Karpas-422 (cell line): ENCODE results near the gene OPN4. TPM values are rescaled to one million over a fixed set of nuclear protein-coding genes. Genes with fewer than 3 reads are reported as not detected.

ENCODE experiments used
- DNase-seq: peaks from one replicate; pipeline ENCODE4 v3.0.0-alpha.2; 2015
- H2AFZ ChIP-seq: fragments of 200-600 bp; sonication (generic); 2 replicates; pipeline ENCODE4 v1.6.1; 2014; ENCODE audit warnings: antibody characterized with exemption, low read length, mixed read lengths
- H3K27ac ChIP-seq: fragments of 200-600 bp; sonication (generic); 2 replicates; pipeline ENCODE4 v1.5.1; 2014; ENCODE audit warnings: mild to moderate bottlenecking, low read length, moderate library complexity
- H3K27me3 ChIP-seq: fragments of 200-600 bp; sonication (generic); 2 replicates; pipeline ENCODE4 v1.6.1; 2014; ENCODE audit warnings: low read length, mixed read lengths
- H3K36me3 ChIP-seq: fragments of 200-600 bp; sonication (generic); 2 replicates; pipeline ENCODE4 v1.6.1; 2014; ENCODE audit warnings: low read length, mixed read lengths; ENCODE audit not compliant: insufficient read depth
- H3K4me1 ChIP-seq: fragments of 200-600 bp; sonication (generic); 2 replicates; pipeline ENCODE4 v1.6.1; 2014; ENCODE audit warnings: mild to moderate bottlenecking, low read length, mixed read lengths
- H3K4me2 ChIP-seq: fragments of 200-600 bp; sonication (generic); 2 replicates; pipeline ENCODE4 v1.6.1; 2014; ENCODE audit warnings: low read length, low read depth, mild to moderate bottlenecking; ENCODE audit not compliant: poor library complexity, severe bottlenecking
- H3K4me3 ChIP-seq: fragments of 200-600 bp; sonication (generic); 2 replicates; pipeline ENCODE4 v1.5.1; 2014; ENCODE audit warnings: mild to moderate bottlenecking, antibody characterized with exemption, low read length, mixed read lengths
- H3K79me2 ChIP-seq: fragments of 200-600 bp; sonication (generic); 2 replicates; pipeline ENCODE4 v1.6.1; 2014; ENCODE audit warnings: mild to moderate bottlenecking, low read length, mixed read lengths
- H3K9ac ChIP-seq: fragments of 200-600 bp; sonication (generic); 2 replicates; pipeline ENCODE4 v1.6.0; 2014; ENCODE audit warnings: low read length
- H3K9me2 ChIP-seq: fragments of 200-600 bp; sonication (generic), shearing (Covaris generic); replicated peaks from 2 replicates; pipeline ENCODE4 v1.6.0; 2014; ENCODE audit warnings: mild to moderate bottlenecking, low read length, moderate library complexity; ENCODE audit not compliant: insufficient read depth
- H3K9me3 ChIP-seq: fragments of 300-700, 200-600 bp; sonication (generic); 2 replicates; pipeline ENCODE4 v1.6.1; 2014; ENCODE audit warnings: low read length, mixed read lengths
- H4K20me1 ChIP-seq: fragments of 200-600 bp; sonication (generic); 2 replicates; pipeline ENCODE4 v1.6.1; 2014; ENCODE audit warnings: mild to moderate bottlenecking, antibody characterized with exemption, low read length, low read depth; ENCODE audit not compliant: insufficient read depth
- total RNA-seq: library from RNA; depleted of rRNA; stranded (reverse); fragments of >200 nt; shearing (Covaris generic); gene quantifications from 2 replicates; pipeline ENCODE4 v1.2.3, GENCODE V29; 2014; ENCODE audit warnings: low replicate concordance

The OPN4 gene
- total RNA-seq, 1 experiment from 2014 or later, result not detected

GRCh38 chr10:86662186-86663045, 8.1 kb downstream of the OPN4 start:
- H2AFZ ChIP-seq, result no peak overlapping the region
- H3K9ac ChIP-seq, result no peak overlapping the region
- H3K4me3 ChIP-seq, result no peak overlapping the region
- peaks cover 20% of the 10 kb centered on the region for H3K4me1 ChIP-seq
- no peak overlapping the region for H3K27ac ChIP-seq
- H3K27me3 ChIP-seq, result no peaks in the 10 kb centered on the region
- no peak overlapping the region for H3K4me2 ChIP-seq
- H3K9me3 ChIP-seq, result no peaks in the 10 kb centered on the region
- no peaks in the 10 kb centered on the region for H3K9me2 ChIP-seq
- H3K79me2 ChIP-seq, result no peaks in the 10 kb centered on the region
- no peaks in the 10 kb centered on the region for H4K20me1 ChIP-seq
- no peak for DNase-seq
- no peaks in the 10 kb centered on the region for H3K36me3 ChIP-seq

GRCh38 chr10:86663046-86663345, 8.6 kb downstream of the OPN4 start:
- H4K20me1 ChIP-seq, result no peaks in the 10 kb centered on the region
- no peaks in the 10 kb centered on the region for H3K36me3 ChIP-seq
- DNase-seq, result no peak
- no peak overlapping the region for H2AFZ ChIP-seq
- no peak overlapping the region for H3K4me2 ChIP-seq
- no peak overlapping the region for H3K27ac ChIP-seq
- no peaks in the 10 kb centered on the region for H3K27me3 ChIP-seq
- H3K9me2 ChIP-seq, result no peaks in the 10 kb centered on the region
- H3K79me2 ChIP-seq, result no peaks in the 10 kb centered on the region
- peaks cover 26% of the 10 kb centered on the region for H3K4me1 ChIP-seq
- no peaks in the 10 kb centered on the region for H3K9me3 ChIP-seq
- H3K4me3 ChIP-seq, result no peak overlapping the region
- H3K9ac ChIP-seq, result no peak overlapping the region

DNA sequence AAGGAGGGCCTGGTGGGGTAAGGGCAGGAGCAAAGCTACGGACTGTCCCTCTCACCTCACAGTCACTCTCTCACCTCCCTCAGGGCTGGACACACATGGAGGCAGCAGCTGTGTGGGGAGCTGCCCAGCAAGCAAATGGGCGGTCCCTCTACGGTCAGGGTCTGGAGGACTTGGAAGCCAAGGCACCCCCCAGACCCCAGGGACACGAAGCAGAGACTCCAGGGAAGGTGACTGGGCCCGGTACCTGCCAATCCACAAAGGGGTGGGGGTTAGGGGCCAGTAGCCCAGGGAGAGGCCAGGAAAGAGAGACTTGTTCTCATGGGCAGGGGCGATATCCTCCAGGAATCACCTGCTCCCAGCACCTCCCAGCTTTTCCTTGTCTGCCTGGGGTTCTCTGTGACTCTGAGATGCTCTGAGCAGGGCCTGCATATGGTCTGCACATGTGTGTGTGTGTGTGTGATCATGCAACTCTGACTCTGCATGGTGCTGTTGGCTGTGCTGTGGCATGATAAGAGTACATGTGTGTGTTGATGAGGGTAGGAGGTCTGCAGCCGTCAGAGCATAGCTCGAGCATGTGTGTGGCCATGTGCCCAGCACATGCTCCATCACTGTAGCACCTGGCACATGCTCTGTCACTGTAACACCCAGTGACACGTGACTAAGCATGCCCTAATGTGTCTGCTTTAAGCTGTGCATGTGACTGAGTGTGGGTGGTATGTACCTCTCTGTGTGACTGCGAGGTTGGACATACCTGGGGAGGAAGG, 9.4 kb downstream of the OPN4 start:
- Histone ChIP-seq H3K79me2 (no peaks in the 10 kb centered on the region), H3K4me1 (peaks cover 33% of the 10 kb centered on the region), H2AFZ (no peak overlapping the region), H3K36me3 (no peaks in the 10 kb centered on the region), H3K9ac (no peak overlapping the region), H3K9me2 (no peaks in the 10 kb centered on the region), H3K27me3 (no peaks in the 10 kb centered on the region), H3K4me2 (no peak overlapping the region), H4K20me1 (no peaks in the 10 kb centered on the region), H3K9me3 (no peaks in the 10 kb centered on the region), H3K27ac (no peak overlapping the region), H3K4me3 (no peak overlapping the region)
- DNase-seq, result peak; percentile 42

DNA sequence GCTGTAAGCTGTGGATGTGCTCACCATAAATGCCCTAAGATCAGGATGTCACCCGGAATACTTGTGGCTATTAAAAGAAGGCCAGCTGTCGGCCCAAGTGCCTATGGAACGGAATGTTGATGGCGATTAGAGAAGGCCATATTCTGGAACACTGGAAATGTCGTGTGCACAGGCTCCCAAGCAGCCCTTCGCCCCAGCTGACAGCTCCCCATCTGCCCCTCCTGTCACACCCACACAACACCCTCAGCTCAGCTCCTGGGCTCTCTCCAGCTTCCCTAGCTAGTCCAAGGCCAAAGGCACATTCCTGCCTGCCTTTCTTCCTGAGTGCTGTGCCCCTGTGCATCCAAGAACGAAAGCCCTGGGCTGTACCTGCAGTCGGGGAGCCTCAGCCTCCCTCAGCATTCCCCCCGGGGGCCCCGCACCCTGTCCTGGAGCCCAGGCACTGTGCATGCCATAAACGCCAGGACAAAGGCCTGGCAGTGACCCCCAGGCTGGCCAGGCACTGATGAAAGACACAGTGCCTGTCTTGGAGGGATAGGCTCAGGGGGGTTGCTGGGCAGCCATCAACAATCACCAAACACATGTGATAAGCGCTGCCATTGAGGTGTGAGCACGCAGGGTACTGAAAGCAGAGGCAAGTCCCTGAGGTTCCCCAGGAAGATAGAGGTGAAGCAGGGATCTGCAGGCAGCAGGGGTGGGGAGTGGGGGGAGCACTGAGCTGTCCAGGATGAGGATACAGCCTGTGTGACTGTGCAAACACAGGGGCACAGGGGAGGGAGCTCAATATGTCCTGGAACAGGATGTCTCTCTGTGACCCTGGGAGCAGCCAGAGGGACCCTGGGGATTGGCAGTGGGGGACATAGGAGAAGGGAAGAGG, 10.2 kb downstream of the OPN4 start:
- Histone ChIP-seq H4K20me1 (no peaks in the 10 kb centered on the region), H3K4me2 (no peak overlapping the region), H3K4me1 (peaks cover 41% of the 10 kb centered on the region), H3K9me2 (no peaks in the 10 kb centered on the region), H3K79me2 (no peaks in the 10 kb centered on the region; the same call in 1 of the 2 replicates), H3K36me3 (no peaks in the 10 kb centered on the region), H3K9ac (no peak overlapping the region), H3K4me3 (no peak overlapping the region), H3K9me3 (no peaks in the 10 kb centered on the region), H2AFZ (no peak overlapping the region), H3K27me3 (no peaks in the 10 kb centered on the region), H3K27ac (no peak overlapping the region)
- no peak for DNase-seq

DNA sequence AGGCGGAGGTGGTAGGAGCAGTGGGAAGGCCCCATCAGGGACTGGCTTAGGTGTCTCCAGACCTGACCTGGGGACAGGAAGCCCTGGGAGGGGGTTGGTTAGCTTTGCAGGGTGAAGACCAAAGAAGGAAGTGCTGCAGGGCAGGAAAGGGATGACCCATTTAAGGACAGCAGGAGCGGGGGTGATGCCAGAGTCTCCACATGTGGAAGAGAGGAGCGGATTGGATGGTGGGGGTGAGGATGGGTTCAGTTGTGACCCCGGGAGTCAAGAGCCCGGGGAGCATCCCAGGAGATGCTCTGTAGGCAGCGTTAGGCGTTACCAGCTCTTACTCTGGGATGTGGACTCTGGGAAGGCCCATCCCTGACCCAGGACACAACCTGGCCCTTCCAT, 10.9 kb downstream of the OPN4 start:
- H3K4me3 ChIP-seq, result no peak overlapping the region
- no peaks in the 10 kb centered on the region for H4K20me1 ChIP-seq
- no peaks in the 10 kb centered on the region for H3K9me2 ChIP-seq
- H3K4me1 ChIP-seq, result peaks cover 48% of the 10 kb centered on the region
- H3K9me3 ChIP-seq, result no peaks in the 10 kb centered on the region
- no peaks in the 10 kb centered on the region for H3K27me3 ChIP-seq
- H3K4me2 ChIP-seq, result no peak overlapping the region
- H3K36me3 ChIP-seq, result no peaks in the 10 kb centered on the region
- no peaks in the 10 kb centered on the region; the same call in 1 of the 2 replicates for H3K79me2 ChIP-seq
- no peak overlapping the region for H3K9ac ChIP-seq
- no peak overlapping the region for H2AFZ ChIP-seq
- no peak overlapping the region for H3K27ac ChIP-seq
- no peak for DNase-seq

DNA sequence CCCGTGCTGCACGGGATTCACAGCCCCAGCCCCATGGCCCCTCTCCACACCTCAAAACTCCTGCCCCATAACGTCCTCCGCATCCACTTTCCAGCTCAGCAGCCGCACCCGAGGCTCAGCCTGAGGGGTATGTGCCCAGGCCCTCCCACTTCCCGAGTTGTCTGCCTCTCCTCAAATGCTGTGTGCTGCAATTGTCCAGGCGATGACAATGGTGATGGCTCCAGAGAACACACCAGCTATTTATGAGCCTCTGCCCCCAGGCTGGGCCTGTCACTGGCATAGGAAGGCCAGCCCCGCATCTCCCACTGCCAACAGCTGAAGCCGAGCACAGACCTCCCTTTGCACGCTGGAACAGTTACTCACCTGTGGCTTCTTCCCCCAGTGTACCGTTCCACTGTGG, 11.5 kb downstream of the OPN4 start:
- Histone ChIP-seq H3K4me2 (peak overlapping the region; percentile 89), H3K27ac (no peak overlapping the region), H3K4me3 (no peak overlapping the region), H2AFZ (no peak overlapping the region), H3K27me3 (no peaks in the 10 kb centered on the region), H3K4me1 (peaks cover 54% of the 10 kb centered on the region), H3K9me2 (no peaks in the 10 kb centered on the region), H3K9me3 (no peaks in the 10 kb centered on the region), H3K9ac (peak overlapping the region; percentile 6; the same call in 1 of the 2 replicates), H3K79me2 (no peaks in the 10 kb centered on the region; the same call in 1 of the 2 replicates), H4K20me1 (no peaks in the 10 kb centered on the region), H3K36me3 (no peaks in the 10 kb centered on the region)
- DNase-seq, result no peak

- Histone ChIP-seq H3K27me3 (no peaks in the 10 kb centered on the region), H3K9me2 (no peaks in the 10 kb centered on the region), H3K9me3 (no peaks in the 10 kb centered on the region), H3K4me2 (peak overlapping the region; percentile 89), H3K9ac (peak overlapping the region; percentile 76), H3K4me1 (peaks cover 61% of the 10 kb centered on the region), H4K20me1 (no peaks in the 10 kb centered on the region), H2AFZ (no peak overlapping the region), H3K36me3 (no peaks in the 10 kb centered on the region), H3K79me2 (no peaks in the 10 kb centered on the region; the same call in 1 of the 2 replicates), H3K4me3 (peak overlapping the region; percentile 67), H3K27ac (peak overlapping the region; percentile 89)
- peak; percentile 61 for DNase-seq
These were observed 12.2 kb downstream of the OPN4 start for GRCh38 chr10:86666538-86666937.
